ENCODE data around the gene ATP1B1. TPM values are rescaled to one million over a fixed set of nuclear protein-coding genes. Genes with fewer than 3 reads are reported as not detected.

The ATP1B1 gene
- total and polyA plus RNA-seq, 2 of the 13 experiments (the other 11 are each of a cell fraction or from before 2014, with no cell fraction given) = 134 to 135 TPM

DNA sequence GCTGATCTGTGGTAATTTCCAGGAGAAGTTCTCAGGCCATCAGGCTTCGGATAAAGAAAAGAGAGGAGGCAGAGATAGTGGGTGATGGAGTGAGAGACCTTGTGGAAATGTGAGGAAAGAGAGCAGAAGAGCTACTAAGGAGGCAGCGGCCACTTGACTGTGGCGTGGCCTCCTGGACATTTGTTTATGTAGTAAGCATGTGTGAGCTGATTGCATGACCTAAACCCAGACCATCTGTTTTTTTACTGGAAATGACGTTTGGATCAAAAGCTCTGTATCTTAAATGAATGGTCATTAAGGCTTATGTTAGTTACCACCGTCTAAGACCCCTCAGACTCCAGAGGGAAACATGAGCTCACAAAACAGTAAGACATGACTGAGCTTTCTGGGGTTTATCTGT lies 13.6 kb downstream of the ATP1B1 start (continued):
- TF ChIP-seq HMGXB3 (CRISPR knock-in tag; IDR thresholded peaks at IDR 0.05; ENCODE audit: borderline replicate concordance) = no peak
- no peak for TF ChIP-seq PPARG (CRISPR knock-in tag; conservative IDR thresholded peaks at IDR 0.05)

DNA sequence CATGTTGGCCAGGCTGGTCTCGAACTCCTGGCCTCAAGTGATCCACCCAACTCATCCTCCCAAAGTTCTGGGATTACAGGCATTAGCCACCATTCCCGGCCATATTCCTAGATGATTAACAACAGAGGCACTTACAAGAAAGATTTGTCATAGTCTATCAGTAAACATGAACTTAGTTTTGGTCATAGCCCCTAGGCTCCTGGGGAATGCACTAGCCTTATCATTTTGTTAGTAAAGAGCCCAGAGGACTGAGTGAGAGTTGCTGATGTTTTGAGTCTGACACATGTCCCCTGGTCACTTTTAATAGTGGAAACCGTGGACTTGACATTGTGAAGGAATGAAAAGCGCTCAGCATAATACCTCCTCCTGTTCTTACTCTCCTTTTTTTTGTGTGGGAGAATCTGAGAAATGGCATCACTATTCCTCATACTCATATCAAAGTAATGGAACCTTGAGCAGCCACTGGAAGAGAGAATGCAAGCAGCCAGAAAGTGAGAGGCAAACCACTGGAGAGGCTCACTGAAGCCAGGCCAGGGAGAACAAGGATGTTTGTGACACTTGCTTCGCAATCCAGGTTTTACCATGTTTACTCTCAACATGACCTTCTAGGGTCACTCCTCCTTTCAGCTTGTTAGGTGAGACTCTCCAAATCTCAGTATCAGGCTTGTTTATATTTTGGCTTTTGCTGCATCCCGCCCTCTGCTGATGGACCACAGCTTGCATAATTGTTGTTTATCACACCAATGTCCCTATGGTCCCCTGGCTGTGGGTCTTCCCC lies 14.8 kb downstream of the ATP1B1 start:
- BruUV-seq (replicated peaks) = no TSS peak
- DNase-seq (ENCODE audit: low spot score) (no peak), ATAC-seq (peak; percentile 16; the same call in 2 of the 3 replicates), FAIRE-seq (no peak)
- H3K4me1 ChIP-seq (ENCODE audit: insufficient read depth, low read length) = peaks cover 54% of the 10 kb centered on the region
- H3K9me3 ChIP-seq (ENCODE audit: low read length) = no peaks in the 10 kb centered on the region
- peaks cover 34 to 87% of the 10 kb centered on the region in 2 experiments for H3K36me3 ChIP-seq (replicated peaks in 1 of 2; ENCODE audit: control insufficient read depth in 1 of 2, insufficient read depth in 2 of 2, low read length in 2 of 2)
- no peaks in the 10 kb centered on the region for H3K27me3 ChIP-seq (ENCODE audit: control insufficient read depth in 1 of 2, insufficient read depth in 2 of 2, low read length in 2 of 2)
- no peak overlapping the region for H3K4me2 ChIP-seq (ENCODE audit: low read depth, low read length)
- in situ Hi-C loops (cut with HindIII; ENCODE audit: extremely low pct_ligation_motif_present, low pct_unique_long_range_greater_than_20kb) = loop anchor here (10.0 kb wide), 1 partner anchor 223 kb away; no protein-coding TSS in a partner anchor
- H3K27ac ChIP-seq (ENCODE audit: extremely low read length, insufficient read depth, low read length) = no peak overlapping the region
- TF ChIP-seq, protein P1, sequence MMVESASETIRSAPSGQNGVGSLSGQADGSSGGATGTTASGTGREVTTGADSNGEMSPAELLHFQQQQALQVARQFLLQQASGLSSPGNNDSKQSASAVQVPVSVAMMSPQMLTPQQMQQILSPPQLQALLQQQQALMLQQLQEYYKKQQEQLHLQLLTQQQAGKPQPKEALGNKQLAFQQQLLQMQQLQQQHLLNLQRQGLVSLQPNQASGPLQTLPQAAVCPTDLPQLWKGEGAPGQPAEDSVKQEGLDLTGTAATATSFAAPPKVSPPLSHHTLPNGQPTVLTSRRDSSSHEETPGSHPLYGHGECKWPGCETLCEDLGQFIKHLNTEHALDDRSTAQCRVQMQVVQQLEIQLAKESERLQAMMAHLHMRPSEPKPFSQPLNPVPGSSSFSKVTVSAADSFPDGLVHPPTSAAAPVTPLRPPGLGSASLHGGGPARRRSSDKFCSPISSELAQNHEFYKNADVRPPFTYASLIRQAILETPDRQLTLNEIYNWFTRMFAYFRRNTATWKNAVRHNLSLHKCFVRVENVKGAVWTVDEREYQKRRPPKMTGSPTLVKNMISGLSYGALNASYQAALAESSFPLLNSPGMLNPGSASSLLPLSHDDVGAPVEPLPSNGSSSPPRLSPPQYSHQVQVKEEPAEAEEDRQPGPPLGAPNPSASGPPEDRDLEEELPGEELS (CRISPR knock-in tag; IDR thresholded peaks at IDR 0.05) = peak; percentile 37; the same call in 1 of the 2 replicates
- TF ChIP-seq AGO2 (optimal IDR thresholded peaks at IDR 0.05; ENCODE audit: low read depth, low read length) (no peak), PCBP2 (optimal IDR thresholded peaks at IDR 0.05; ENCODE audit: low read depth, low read length, poor library complexity, severe bottlenecking) (no peak), KMT2B (CRISPR knock-in tag; IDR thresholded peaks at IDR 0.05) (no peak), ZNF232 (CRISPR knock-in tag; IDR thresholded peaks at IDR 0.05; ENCODE audit: borderline replicate concordance) (no peak), TBX2 (CRISPR knock-in tag; IDR thresholded peaks at IDR 0.05; ENCODE audit: borderline replicate concordance) (peak; percentile 28; the same call in 1 of the 2 replicates), NR2F6 (IDR thresholded peaks at IDR 0.05) (0 out of 2 replicates have a peak, but pooled peaks have one; percentile 10), NR2F6 (CRISPR knock-in tag; IDR thresholded peaks at IDR 0.05) (no peak), ZNF317 (CRISPR knock-in tag; IDR thresholded peaks at IDR 0.05) (0 out of 2 replicates have a peak, but pooled peaks have one; percentile 30), FOXA3 (CRISPR knock-in tag; IDR thresholded peaks at IDR 0.05) (peak; percentile 42; the same call in 1 of the 2 replicates)
- TF ChIP-seq, protein P2, sequence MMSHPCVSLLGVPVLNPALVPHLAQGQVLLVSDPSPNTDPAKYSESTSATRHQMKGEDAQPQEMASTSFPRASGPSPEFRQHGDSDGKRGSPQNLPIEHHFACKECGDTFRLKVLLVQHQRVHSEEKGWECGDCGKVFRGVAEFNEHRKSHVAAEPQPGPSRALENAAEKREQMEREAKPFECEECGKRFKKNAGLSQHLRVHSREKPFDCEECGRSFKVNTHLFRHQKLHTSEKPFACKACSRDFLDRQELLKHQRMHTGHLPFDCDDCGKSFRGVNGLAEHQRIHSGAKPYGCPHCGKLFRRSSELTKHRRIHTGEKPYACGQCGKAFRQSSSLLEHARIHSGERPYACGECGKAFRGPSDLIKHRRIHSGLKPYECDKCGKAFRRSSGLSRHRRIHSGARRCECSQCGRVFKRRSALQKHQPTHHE (CRISPR knock-in tag; IDR thresholded peaks at IDR 0.05; ENCODE audit: borderline replicate concordance) = 0 out of 2 replicates have a peak, but pooled peaks have one; percentile 31
- no peak overlapping the region for H3K4me3 ChIP-seq (replicated peaks in 1 of 3; ENCODE audit: insufficient read depth in 1 of 3, low read depth in 2 of 3, low read length in 3 of 3)
- 94% methylated on average over 6 of the region's 6 CpGs for WGBS (ENCODE audit: low lambda C conversion rate)
- ChIA-PET POLR2A (interaction anchor here (1.4 kb wide), 1 partner anchor 16 kb away, joined by 5 read pairs; no protein-coding TSS in a partner anchor), CTCF (ENCODE audit: low intra/inter-chr PET ratio, low total read pairs) (no interaction called here)
- no peak overlapping the region for H3K9ac ChIP-seq (ENCODE audit: insufficient read depth, low read depth, low read length)
- peaks cover 41% of the 10 kb centered on the region for H4K20me1 ChIP-seq (ENCODE audit: insufficient read depth, low read length)
- H3K79me2 ChIP-seq (ENCODE audit: insufficient read depth, low read length) = peaks cover 72% of the 10 kb centered on the region
- H2AFZ ChIP-seq (ENCODE audit: low read length) = no peak overlapping the region
- intact Hi-C loops (cut with micrococcal nuclease; ENCODE audit: unreplicated experiment) = no loop called here
